ENCODE data around the gene ECE2.

ECE2 gene

GRCh38 chr3:184240384-184241140, 35.3 kb upstream of the ECE2 start:
- no peak for DNase-seq (ENCODE audit: low read depth)

- DNase-seq (ENCODE audit: low read depth), result no peak
Observed at GRCh38 chr3:184241141-184241446, 34.7 kb upstream of the ECE2 start.

GRCh38 chr3:184241447-184242296, 34.1 kb upstream of the ECE2 start:
- no peak for DNase-seq (ENCODE audit: low read depth)

GRCh38 chr3:184242297-184242685, 33.5 kb upstream of the ECE2 start:
- no peak for DNase-seq (ENCODE audit: low read depth)

GRCh38 chr3:184248454-184249411, 27.1 kb upstream of the ECE2 start, which contains the start of gene ALG3:
Gene ALG3, minus strand, starts transcription at chr3:184248962. Its CDS starts 22 bp downstream, at chr3:184248940.
- peak; percentile 78 for DNase-seq (ENCODE audit: low read depth)

GRCh38 chr3:184249412-184250166, 26.2 kb upstream of the ECE2 start, which contains the start of gene EEF1AKMT4:
Gene EEF1AKMT4, plus strand, starts transcription at chr3:184249672. Its CDS starts 23 bp downstream, at chr3:184249695.
- peak; percentile 93 for DNase-seq (ENCODE audit: low read depth)

- peak; percentile 83 for DNase-seq (ENCODE audit: low read depth)
Observed at GRCh38 chr3:184250167-184250828, 25.5 kb upstream of the ECE2 start.

- DNase-seq (ENCODE audit: low read depth), result no peak
Observed at GRCh38 chr3:184255291-184256039, 20.4 kb upstream of the ECE2 start.

GRCh38 chr3:184257083-184257915, 18.5 kb upstream of the ECE2 start:
- no peak for DNase-seq (ENCODE audit: low read depth)

GRCh38 chr3:184258926-184259325, 16.9 kb upstream of the ECE2 start:
- no peak for DNase-seq (ENCODE audit: low read depth)

- DNase-seq (ENCODE audit: low read depth), result no peak
Observed at GRCh38 chr3:184259396-184259877, 16.4 kb upstream of the ECE2 start.

- no peak for DNase-seq (ENCODE audit: low read depth)
Observed at GRCh38 chr3:184259878-184260723, 15.7 kb upstream of the ECE2 start.

GRCh38 chr3:184260724-184261269, 15.0 kb upstream of the ECE2 start:
- no peak for DNase-seq (ENCODE audit: low read depth)

- DNase-seq (ENCODE audit: low read depth), result no peak
Observed at GRCh38 chr3:184261270-184261853, 14.5 kb upstream of the ECE2 start, which contains the start of gene CAMK2N2. Gene CAMK2N2, minus strand, starts transcription at chr3:184261553. Its CDS starts 268 bp downstream, at chr3:184261285.

- DNase-seq (ENCODE audit: low read depth), result no peak
Observed at GRCh38 chr3:184261854-184262763, 13.7 kb upstream of the ECE2 start.

- no peak for DNase-seq (ENCODE audit: low read depth)
Observed at GRCh38 chr3:184262764-184263179, 13.1 kb upstream of the ECE2 start.

Measured in T follicular helper cell (primary cell).